A673 (cell line): ENCODE measurements around the gene CRYBG2. TPM values are rescaled to one million over a fixed set of nuclear protein-coding genes. Genes with fewer than 3 reads are reported as not detected.

Experiments
- BruUV-seq: library from RNA; stranded (reverse); fragments of 400-500 nt; replicated peaks from 2 replicates; lab custom pipeline; 2021; lab: Mats Ljungman, UMichigan
- CTCF ChIA-PET: fragments of 300-600 bp; sonication (Branson Sonifier 250); formaldehyde crosslinking; loops from one replicate; lab custom pipeline; 2022; ENCODE audit warnings: antibody characterized with exemption; lab: Charles Lee
- POLR2A ChIA-PET: fragments of 300-600 bp; sonication (Branson Sonifier 250); formaldehyde crosslinking; loops from one replicate; lab custom pipeline; 2022; ENCODE audit warnings: antibody characterized with exemption; ENCODE audit not compliant: low non-redundant PET; lab: Charles Lee
- DNase-seq: peaks from one replicate; pipeline ENCODE4 v3.0.0-alpha.2; 2015; ENCODE audit warnings: low spot score
- H3K27ac ChIP-seq: fragments of 200-600 bp; sonication (generic); 2 replicates; pipeline ENCODE4 v1.5.1; 2016; ENCODE audit warnings: mixed run types, low read depth, mild to moderate bottlenecking, mixed read lengths, antibody characterized with exemption, low read length; ENCODE audit not compliant: poor library complexity, severe bottlenecking
- H3K27me3 ChIP-seq: fragments of 200-600 bp; sonication (generic); replicated peaks from 2 replicates; pipeline ENCODE4 v1.6.1; 2017; ENCODE audit warnings: mixed run types, low read depth, mild to moderate bottlenecking, mixed read lengths, antibody characterized with exemption, low read length; ENCODE audit not compliant: insufficient read depth, poor library complexity
- H3K36me3 ChIP-seq: fragments of 200-600 bp; sonication (generic); 2 replicates; pipeline ENCODE4 v1.6.1; 2016; ENCODE audit warnings: mixed run types, mild to moderate bottlenecking, mixed read lengths, antibody characterized with exemption, low read length; ENCODE audit not compliant: insufficient read depth, poor library complexity, severe bottlenecking
- H3K4me1 ChIP-seq: fragments of 200-600 bp; sonication (generic); 2 replicates; pipeline ENCODE4 v1.6.1; 2017; ENCODE audit warnings: mixed run types, mild to moderate bottlenecking, mixed read lengths, antibody characterized with exemption, low read length; ENCODE audit not compliant: insufficient read depth, poor library complexity, severe bottlenecking
- H3K4me3 ChIP-seq: fragments of 200-600 bp; sonication (generic); 2 replicates; pipeline ENCODE4 v1.5.1; 2016; ENCODE audit warnings: low read depth, mixed run types, mild to moderate bottlenecking, mixed read lengths, low read length; ENCODE audit not compliant: poor library complexity, severe bottlenecking
- H3K9me3 ChIP-seq: fragments of 200-600 bp; sonication (generic); 2 replicates; pipeline ENCODE4 v1.6.1; 2016; ENCODE audit warnings: mixed run types, low read depth, mild to moderate bottlenecking, mixed read lengths, antibody characterized with exemption, low read length; ENCODE audit not compliant: poor library complexity, severe bottlenecking
- EZH2 ChIP-seq: fragments of 200-600 bp; sonication (generic); IDR thresholded peaks from 2 replicates; pipeline ENCODE4 v1.6.1; 2017; ENCODE audit warnings: borderline replicate concordance, low read depth, mild to moderate bottlenecking, mixed read lengths, antibody characterized with exemption, low read length; ENCODE audit not compliant: poor library complexity, severe bottlenecking
- intact Hi-C: fragments of 100-400 bp; cut with micrococcal nuclease; formaldehyde crosslinking; loops from one replicate; pipeline ENCODE4 v1.10.0; 2022; ENCODE audit not compliant: unreplicated experiment
- total RNA-seq: library from RNA; stranded (reverse); gene quantifications from 2 replicates; pipeline ENCODE4 v1.2.3, GENCODE V29; 2021
- TF ChIP-seq, protein P1 (sequence below): fragments of 300-800, 200-600 bp; sonication (generic); conservative IDR thresholded peaks from 2 replicates; pipeline ENCODE4 v1.5.1; 2017; ENCODE audit warnings: low read depth, mild to moderate bottlenecking, antibody characterized with exemption, low read length, moderate library complexity, mixed read lengths

The CRYBG2 gene
- total RNA-seq, 1 experiment from 2014 or later: not detected

DNA sequence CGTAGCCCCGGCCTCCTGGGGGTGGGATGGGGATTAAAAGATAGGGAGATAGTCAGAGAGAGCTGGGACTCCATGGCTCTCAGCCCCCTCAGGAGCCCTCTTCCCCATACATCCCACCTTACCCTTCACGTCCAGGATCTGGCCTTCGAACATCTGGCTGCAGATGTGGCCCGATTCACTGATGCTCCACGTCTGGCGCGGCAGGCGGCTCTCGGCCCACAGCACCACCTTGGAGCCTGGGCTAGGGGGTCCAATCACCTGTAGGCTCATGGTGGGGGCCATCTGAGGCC is 31.9 kb downstream of the CRYBG2 start:
- ChIA-PET POLR2A (no interaction called here), CTCF (interaction anchor here (0.5 to 1.6 kb wide), 6 partner anchors 43 to 230 kb away, joined by 3 to 5 read pairs (median 4); partner anchors contain the start of genes CATSPER4, SH3BGRL3 and ZNF593)
- DNase-seq: no peak
- TF ChIP-seq EZH2: no peak
- TF ChIP-seq, protein P1, sequence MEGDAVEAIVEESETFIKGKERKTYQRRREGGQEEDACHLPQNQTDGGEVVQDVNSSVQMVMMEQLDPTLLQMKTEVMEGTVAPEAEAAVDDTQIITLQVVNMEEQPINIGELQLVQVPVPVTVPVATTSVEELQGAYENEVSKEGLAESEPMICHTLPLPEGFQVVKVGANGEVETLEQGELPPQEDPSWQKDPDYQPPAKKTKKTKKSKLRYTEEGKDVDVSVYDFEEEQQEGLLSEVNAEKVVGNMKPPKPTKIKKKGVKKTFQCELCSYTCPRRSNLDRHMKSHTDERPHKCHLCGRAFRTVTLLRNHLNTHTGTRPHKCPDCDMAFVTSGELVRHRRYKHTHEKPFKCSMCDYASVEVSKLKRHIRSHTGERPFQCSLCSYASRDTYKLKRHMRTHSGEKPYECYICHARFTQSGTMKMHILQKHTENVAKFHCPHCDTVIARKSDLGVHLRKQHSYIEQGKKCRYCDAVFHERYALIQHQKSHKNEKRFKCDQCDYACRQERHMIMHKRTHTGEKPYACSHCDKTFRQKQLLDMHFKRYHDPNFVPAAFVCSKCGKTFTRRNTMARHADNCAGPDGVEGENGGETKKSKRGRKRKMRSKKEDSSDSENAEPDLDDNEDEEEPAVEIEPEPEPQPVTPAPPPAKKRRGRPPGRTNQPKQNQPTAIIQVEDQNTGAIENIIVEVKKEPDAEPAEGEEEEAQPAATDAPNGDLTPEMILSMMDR: no peak
- Histone ChIP-seq H3K4me1 (no peaks in the 10 kb centered on the region), H3K27ac (no peak overlapping the region), H3K4me3 (no peak overlapping the region), H3K9me3 (no peaks in the 10 kb centered on the region), H3K27me3 (no peaks in the 10 kb centered on the region), H3K36me3 (no peaks in the 10 kb centered on the region)
- no TSS peak for BruUV-seq
- intact Hi-C loops: loop anchor here (5.0 kb wide), 1 partner anchor 155 kb away; the partner anchor contains the start of genes C1orf232 and ZNF593

DNA sequence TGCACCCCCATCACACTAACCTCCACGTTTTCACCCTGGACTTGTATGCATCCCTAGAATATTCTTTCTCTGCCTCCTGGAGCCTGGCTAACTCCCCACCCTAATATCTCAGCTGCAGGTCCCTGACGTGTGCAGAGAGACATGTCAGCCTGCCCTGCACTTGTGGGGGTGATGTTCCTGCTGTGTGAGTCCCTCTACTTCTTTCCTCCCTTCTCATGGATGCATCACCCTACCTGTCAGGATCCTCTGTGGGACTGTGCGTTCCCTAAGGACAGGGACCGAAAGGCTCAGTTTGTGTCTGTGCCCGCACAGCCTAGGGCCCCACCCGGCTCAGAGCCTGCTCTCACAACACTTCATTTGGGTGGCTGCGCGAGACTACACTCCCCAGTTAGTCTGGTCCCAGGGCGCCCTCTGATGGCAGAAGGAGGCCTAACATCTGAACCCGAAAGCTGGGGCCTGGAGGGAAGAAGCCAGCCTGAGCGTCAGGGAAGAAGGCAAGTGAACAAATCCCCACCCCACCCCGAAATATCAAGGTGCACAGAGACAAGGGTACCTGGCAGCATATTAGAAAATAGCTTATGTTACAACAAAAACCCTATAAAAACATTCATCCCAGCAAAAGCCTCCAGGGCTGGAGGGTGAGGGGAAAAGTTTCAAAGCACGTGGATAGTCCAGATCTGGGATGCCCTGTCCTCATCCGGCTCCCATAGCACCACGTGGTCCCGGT is 32.5 kb downstream of the CRYBG2 start:
- peak; percentile 90 for DNase-seq
- no peak overlapping the region for H3K27ac ChIP-seq
- ChIA-PET POLR2A (no interaction called here), CTCF (interaction anchor here (0.5 to 1.6 kb wide), 6 partner anchors 42 to 231 kb away, joined by 3 to 5 read pairs (median 4); partner anchors contain the start of genes CATSPER4, SH3BGRL3 and ZNF593)
- H3K4me3 ChIP-seq: no peak overlapping the region
- no peaks in the 10 kb centered on the region for H3K4me1 ChIP-seq
- intact Hi-C loops: loop anchor here (1.0 to 5.0 kb wide), 3 partner anchors 36 to 216 kb away; partner anchors contain the start of genes C1orf232 and ZNF593
- H3K27me3 ChIP-seq: no peaks in the 10 kb centered on the region
- H3K36me3 ChIP-seq: no peaks in the 10 kb centered on the region
- TF ChIP-seq, protein P1: peak; percentile 93
- no peak for TF ChIP-seq EZH2
- H3K9me3 ChIP-seq: no peaks in the 10 kb centered on the region
- BruUV-seq: no TSS peak

DNA sequence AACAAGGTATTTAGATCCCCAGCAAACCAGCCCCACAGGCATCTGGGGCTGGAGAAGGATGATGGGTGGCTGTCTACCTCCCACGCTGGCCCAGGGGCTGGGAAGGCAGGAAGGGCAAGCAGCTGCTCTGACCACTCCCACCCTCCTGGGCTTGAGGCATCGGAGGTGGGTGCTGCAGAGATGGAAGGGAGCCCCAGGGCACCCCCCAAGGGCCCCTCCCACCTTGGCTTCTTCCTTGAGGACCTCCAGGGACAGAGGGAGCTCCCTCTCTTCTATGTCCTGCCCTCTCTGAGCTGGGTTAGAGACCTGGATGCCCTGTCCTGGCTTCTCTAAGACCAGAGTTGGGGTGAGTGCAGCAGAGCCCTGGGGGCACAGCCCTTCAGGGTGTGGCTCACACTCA is 33.0 kb downstream of the CRYBG2 start:
- intact Hi-C loops: loop anchor here (1.0 to 5.0 kb wide), 3 partner anchors 36 to 216 kb away; partner anchors contain the start of genes C1orf232 and ZNF593
- Histone ChIP-seq H3K27ac (no peak overlapping the region), H3K9me3 (no peaks in the 10 kb centered on the region), H3K4me3 (no peak overlapping the region), H3K4me1 (no peaks in the 10 kb centered on the region), H3K27me3 (no peaks in the 10 kb centered on the region), H3K36me3 (no peaks in the 10 kb centered on the region)
- CTCF ChIA-PET: interaction anchor here (1.0 to 1.6 kb wide), 3 partner anchors 42 to 151 kb away, joined by 3 to 5 read pairs (median 4); partner anchors contain the start of genes SH3BGRL3 and ZNF593
- TF ChIP-seq, protein P1: no peak
- TF ChIP-seq EZH2: no peak
- no peak for DNase-seq
- BruUV-seq: no TSS peak
- POLR2A ChIA-PET: no interaction called here
